HCT116 (cell line): ENCODE data around the gene MAJIN. TPM values are rescaled to one million over a fixed set of nuclear protein-coding genes. Genes with fewer than 3 reads are reported as not detected.

Experiments used
- ATAC-seq: fragments of 200-7000 bp; cut with Tn5 transposase; 2 replicates; pipeline ENCODE4 v1.9.1; 2020; ENCODE audit warnings: mild to moderate bottlenecking, moderate library complexity
- BruUV-seq: library from RNA; stranded (reverse); fragments of 400-500 nt; replicated peaks from 2 replicates; lab custom pipeline; 2021; lab: Mats Ljungman, UMichigan
- CTCF ChIA-PET: fragments of 300-600 bp; sonication (Branson Sonifier 250); formaldehyde crosslinking; loops from one replicate; lab custom pipeline; 2021; ENCODE audit warnings: antibody characterized with exemption; lab: Charles Lee
- POLR2A ChIA-PET: fragments of 300-600, 350-600 bp; sonication (Branson Sonifier 250); formaldehyde crosslinking; loops from one replicate; lab custom pipeline; 2021; ENCODE audit warnings: antibody characterized with exemption; lab: Charles Lee
- RAD21 ChIA-PET, 2 experiments: fragments of 300-600 bp; sonication (Branson Sonifier 250); formaldehyde crosslinking; loops; one replicate each; lab custom pipeline; 2023; ENCODE audit warnings: low total read pairs in 2 of 2; ENCODE audit not compliant: uncharacterized antibody in 2 of 2, unreplicated experiment in 2 of 2, low non-redundant PET in 1 of 2; lab: Charles Lee
- DNase-seq: peaks from one replicate; pipeline ENCODE4 v3.0.0-alpha.2; 2010; ENCODE audit warnings: low read depth, low spot score
- H2AFZ ChIP-seq: fragments of 200-600 bp; shearing (Covaris generic), sonication (generic); 2 replicates; pipeline ENCODE4 v1.6.1; 2017; ENCODE audit warnings: low read depth, mixed run types, mixed read lengths, antibody characterized with exemption, low read length; ENCODE audit not compliant: poor library complexity, severe bottlenecking
- H3K27ac ChIP-seq: 2 replicates; pipeline ENCODE4 v1.5.1; 2012; ENCODE audit warnings: low read depth, low read length
- H3K27me3 ChIP-seq: fragments of 200-600 bp; sonication (generic); 2 replicates; pipeline ENCODE4 v1.6.1; 2016; ENCODE audit warnings: mixed run types, low read length, mixed read lengths; ENCODE audit not compliant: insufficient read depth
- H3K36me3 ChIP-seq, 2 experiments: fragments of 200-500 bp in 1 of 2; fragments of 200-600 bp in 1 of 2; sonication (Bioruptor generic) in 1 of 2; sonication (generic) in 1 of 2; 2 replicates each; pipeline versions ENCODE4 v1.5.1 to v1.6.1; 2014 to 2016; ENCODE audit warnings: low read length in 2 of 2, inconsistent platforms in 1 of 2, mixed read lengths in 1 of 2, mixed run types in 1 of 2; ENCODE audit not compliant: insufficient read depth in 2 of 2, control insufficient read depth in 1 of 2
- H3K4me1 ChIP-seq, 2 experiments: fragments of 200-600 bp in 1 of 2; sonication (generic) in 1 of 2; 2 replicates each; pipeline versions ENCODE4 v1.5.1 to v1.6.1; 2012 to 2017; ENCODE audit warnings: low read length in 2 of 2, inconsistent platforms in 1 of 2, mild to moderate bottlenecking in 1 of 2, mixed read lengths in 1 of 2, mixed run types in 1 of 2, moderate library complexity in 1 of 2; ENCODE audit not compliant: insufficient read depth in 2 of 2, control insufficient read depth in 1 of 2
- H3K4me2 ChIP-seq: fragments of 200-600 bp; sonication (generic); 2 replicates; pipeline ENCODE4 v1.6.1; 2017; ENCODE audit warnings: mixed run types, low read length, mixed read lengths
- H3K4me3 ChIP-seq, 2 experiments: fragments of 200-600 bp in 1 of 2; sonication (generic) in 1 of 2; replicated peaks in 1 of 2; 2 replicates each; pipeline ENCODE4 v1.5.1; 2011 to 2016; ENCODE audit warnings: low read length in 2 of 2, control low read depth in 1 of 2, low read depth in 1 of 2, mild to moderate bottlenecking in 1 of 2, mixed read lengths in 1 of 2, mixed run types in 1 of 2
- H3K79me2 ChIP-seq: fragments of 200-600 bp; sonication (generic); 2 replicates; pipeline ENCODE4 v1.6.1; 2017; ENCODE audit warnings: mild to moderate bottlenecking, mixed run types, low read length, moderate library complexity, mixed read lengths; ENCODE audit not compliant: insufficient read depth
- H3K9ac ChIP-seq: fragments of 200-600 bp; sonication (generic); 2 replicates; pipeline ENCODE4 v1.6.1; 2016; ENCODE audit warnings: low read length, mixed read lengths
- H3K9me2 ChIP-seq: fragments of 200-600 bp; sonication (generic), shearing (Covaris generic); 2 replicates; pipeline ENCODE4 v1.6.1; 2017; ENCODE audit warnings: mixed run types, mild to moderate bottlenecking, moderate library complexity; ENCODE audit not compliant: insufficient read depth
- H3K9me3 ChIP-seq, 2 experiments: fragments of 200-500 bp in 1 of 2; fragments of 200-600 bp in 1 of 2; sonication (Bioruptor generic) in 1 of 2; sonication (generic) in 1 of 2; 2 replicates each; pipeline ENCODE4 v1.6.1; 2014 to 2017; ENCODE audit warnings: low read length in 2 of 2, mixed read lengths in 2 of 2, inconsistent platforms in 1 of 2, low read depth in 1 of 2, mild to moderate bottlenecking in 1 of 2, mixed run types in 1 of 2, moderate library complexity in 1 of 2; ENCODE audit not compliant: control insufficient read depth in 1 of 2, insufficient read depth in 1 of 2
- H4K20me1 ChIP-seq: fragments of 200-600 bp; sonication (generic), shearing (Covaris generic); 2 replicates; pipeline ENCODE4 v1.6.1; 2017; ENCODE audit warnings: mixed run types, mild to moderate bottlenecking, moderate library complexity; ENCODE audit not compliant: insufficient read depth
- CTCF ChIP-seq, 3 experiments: fragments of 200-600 bp in 1 of 3; sonication (generic) in 1 of 3; IDR thresholded peaks in 2 of 3; conservative IDR thresholded peaks in 1 of 3; 2 replicates each; pipeline ENCODE4 v1.5.1; 2012 to 2017; ENCODE audit warnings: low read depth in 2 of 3, low read length in 2 of 3, antibody characterized with exemption in 1 of 3, borderline replicate concordance in 1 of 3, control low read depth in 1 of 3, mild to moderate bottlenecking in 1 of 3, mixed read lengths in 1 of 3, mixed run types in 1 of 3, moderate library complexity in 1 of 3; ENCODE audit not compliant: insufficient read depth in 1 of 3
- EGR1 ChIP-seq: IDR thresholded peaks from 2 replicates; pipeline ENCODE4 v1.6.1; 2012; ENCODE audit warnings: low read depth
- EZH2 ChIP-seq: fragments of 200-600 bp; sonication (generic); IDR thresholded peaks from 2 replicates; pipeline ENCODE4 v1.6.1; 2017; ENCODE audit warnings: antibody characterized with exemption, mixed run types
- EZH2phosphoT487 ChIP-seq: fragments of 200-600 bp; IDR thresholded peaks from 2 replicates; pipeline ENCODE4 v1.6.1; 2018; ENCODE audit warnings: antibody characterized with exemption, borderline replicate concordance
- FOSL1 ChIP-seq: IDR thresholded peaks from 2 replicates; pipeline ENCODE4 v1.6.1; 2012; ENCODE audit warnings: low read depth
- POLR2A ChIP-seq: IDR thresholded peaks from 2 replicates; pipeline ENCODE4 v1.7.0; 2011; ENCODE audit warnings: borderline replicate concordance; ENCODE audit not compliant: insufficient read depth, insufficient read length; ENCODE audit errors: extremely low read depth
- RAD21 ChIP-seq: IDR thresholded peaks from 2 replicates; pipeline ENCODE4 v1.6.1; 2012; ENCODE audit warnings: low read depth, mild to moderate bottlenecking
- ZFX ChIP-seq: fragments of 450-650 bp; IDR thresholded peaks from 2 replicates; pipeline ENCODE4 v1.6.1; 2017
- ZNF274 ChIP-seq: fragments of 200-500 bp; sonication (Bioruptor generic); IDR thresholded peaks from 2 replicates; pipeline ENCODE4 v1.6.1; 2014; ENCODE audit warnings: mild to moderate bottlenecking, low read depth, low read length, inconsistent platforms
- intact Hi-C: fragments of 100-400 bp; cut with micrococcal nuclease; formaldehyde crosslinking; loops from 2 replicates; pipeline ENCODE4 v1.10.0; 2022
- total RNA-seq: library from RNA; stranded (reverse); gene quantifications from one replicate; pipeline ENCODE4 v1.2.1, GENCODE V29; 2021; ENCODE audit not compliant: unreplicated experiment
- TF ChIP-seq, protein P1 (sequence below): IDR thresholded peaks from 2 replicates; pipeline ENCODE4 v1.6.1; 2012

Gene MAJIN
- total RNA-seq, 1 experiment from 2014 or later, result not detected

GRCh38 chr11:64935359-64936081 is 36.4 kb downstream of the MAJIN start, which contains the start of gene GPHA2:
Gene GPHA2 (minus strand): TSS chr11:64935893. CDS start chr11:64935460, 433 bp downstream.
- peaks cover 8 to 15% of the 10 kb centered on the region in 2 experiments; a peak in 3 of 4 replicates for H3K4me1 ChIP-seq
- no peaks in the 10 kb centered on the region for H3K9me2 ChIP-seq
- ChIA-PET POLR2A (no interaction called here), CTCF (no interaction called here), RAD21 (no interaction called here)
- BruUV-seq, result no TSS peak
- peaks cover 0 to under 1% of the 10 kb centered on the region in 2 experiments; a peak in 1 of 4 replicates for H3K36me3 ChIP-seq
- H3K9me3 ChIP-seq, result no peaks in the 10 kb centered on the region
- no peaks in the 10 kb centered on the region for H3K79me2 ChIP-seq
- DNase-seq (no peak), ATAC-seq (peak; percentile 63)
- TF ChIP-seq, protein P1, sequence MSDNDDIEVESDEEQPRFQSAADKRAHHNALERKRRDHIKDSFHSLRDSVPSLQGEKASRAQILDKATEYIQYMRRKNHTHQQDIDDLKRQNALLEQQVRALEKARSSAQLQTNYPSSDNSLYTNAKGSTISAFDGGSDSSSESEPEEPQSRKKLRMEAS, result no peak
- no peak within 1 kb of the TSS for H2AFZ ChIP-seq
- H3K9ac ChIP-seq, result no peak within 1 kb of the TSS
- intact Hi-C loops, result no loop called here
- no peaks in the 10 kb centered on the region for H4K20me1 ChIP-seq
- no peak within 1 kb of the TSS for H3K27ac ChIP-seq
- H3K27me3 ChIP-seq, result no peaks in the 10 kb centered on the region
- peak within 1 kb of the TSS; percentile 22 for H3K4me2 ChIP-seq
- no peak within 1 kb of the TSS for H3K4me3 ChIP-seq

DNA sequence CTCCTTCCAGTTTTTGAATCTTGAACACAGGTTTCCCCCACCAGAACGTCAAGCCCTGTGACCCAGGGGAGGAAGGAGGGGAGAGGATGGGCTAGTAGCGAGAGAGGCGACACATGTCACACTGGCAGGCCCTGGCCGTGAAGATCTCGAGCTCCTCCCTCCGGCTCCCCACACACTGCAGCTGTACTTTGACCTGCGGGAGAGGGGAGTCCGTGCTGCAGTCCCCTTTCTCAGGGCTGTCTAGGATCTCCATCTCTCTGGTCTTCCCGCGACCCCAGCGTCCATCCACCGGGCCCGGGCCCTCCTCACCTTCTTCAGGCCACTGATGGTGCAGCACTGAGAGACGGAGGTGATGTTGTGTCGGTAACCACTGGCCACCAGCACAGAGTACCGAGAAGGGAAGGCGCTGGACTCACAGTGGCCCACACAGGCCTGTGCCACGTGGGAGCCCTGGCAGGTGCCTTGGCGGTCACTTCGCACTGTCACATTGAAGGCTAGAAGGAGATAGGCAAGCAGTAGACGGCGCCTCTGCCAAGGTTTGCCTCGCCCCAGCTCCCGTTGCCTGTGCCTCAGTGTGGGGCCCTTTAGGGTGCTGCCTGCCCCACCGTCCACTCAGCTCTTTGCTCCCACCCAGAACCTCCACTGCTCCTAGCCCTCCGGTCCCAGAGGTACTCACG is 37.1 kb downstream of the MAJIN start:
- no TSS peak for BruUV-seq
- no peak overlapping the region for H2AFZ ChIP-seq
- no peaks in the 10 kb centered on the region for H3K27me3 ChIP-seq
- no peak overlapping the region for H3K4me3 ChIP-seq
- peaks cover 0 to 3% of the 10 kb centered on the region in 2 experiments; a peak in 1 of 4 replicates for H3K36me3 ChIP-seq
- TF ChIP-seq ZNF274 (no peak), EGR1 (no peak), EZH2 (no peak), RAD21 (no peak), EZH2phosphoT487 (no peak), CTCF (IDR thresholded peaks at IDR 0.05 in 2 of 3, conservative IDR thresholded peaks at IDR 0.05 in 1 of 3; ENCODE audit: borderline replicate concordance in 1 of 3, insufficient read depth in 1 of 3, low read depth in 2 of 3, low read length in 2 of 3) (no peak), FOSL1 (no peak), ZFX (no peak), POLR2A (no peak)
- TF ChIP-seq, protein P1, result no peak
- ChIA-PET RAD21 (no interaction called here), CTCF (no interaction called here), POLR2A (interaction anchor here (1.8 kb wide), 1 partner anchor 11 kb away, joined by 4 read pairs; the partner anchor contains the start of gene PPP2R5B)
- H3K79me2 ChIP-seq, result no peaks in the 10 kb centered on the region
- H3K4me1 ChIP-seq, result peaks cover 8 to 15% of the 10 kb centered on the region in 2 experiments; a peak in 3 of 4 replicates
- H3K9me3 ChIP-seq, result no peaks in the 10 kb centered on the region
- no peak overlapping the region for H3K27ac ChIP-seq
- intact Hi-C loops, result no loop called here
- no peaks in the 10 kb centered on the region for H3K9me2 ChIP-seq
- no peaks in the 10 kb centered on the region for H4K20me1 ChIP-seq
- no peak for DNase-seq
- peak; percentile 15; the same call in 1 of the 2 replicates for ATAC-seq
- no peak overlapping the region for H3K9ac ChIP-seq
- no peak overlapping the region for H3K4me2 ChIP-seq
